Measurements from ENCODE around the gene ARID1A.

GRCh38 chr1:26799479-26800142, 103.8 kb downstream of the ARID1A start:
- TF ChIP-seq CTCF (conservative IDR thresholded peaks at IDR 0.05) (no peak), ZFX (IDR thresholded peaks at IDR 0.05) (no peak)

Measured in C4-2B (cell line).